ENCODE data around the gene TIGIT. TPM values are rescaled to one million over a fixed set of nuclear protein-coding genes. Genes with fewer than 3 reads are reported as not detected.

TIGIT gene
- total and polyA plus RNA-seq, 2 of the 13 experiments (the other 11 are each of a cell fraction or from before 2014, with no cell fraction given), result not detected

DNA sequence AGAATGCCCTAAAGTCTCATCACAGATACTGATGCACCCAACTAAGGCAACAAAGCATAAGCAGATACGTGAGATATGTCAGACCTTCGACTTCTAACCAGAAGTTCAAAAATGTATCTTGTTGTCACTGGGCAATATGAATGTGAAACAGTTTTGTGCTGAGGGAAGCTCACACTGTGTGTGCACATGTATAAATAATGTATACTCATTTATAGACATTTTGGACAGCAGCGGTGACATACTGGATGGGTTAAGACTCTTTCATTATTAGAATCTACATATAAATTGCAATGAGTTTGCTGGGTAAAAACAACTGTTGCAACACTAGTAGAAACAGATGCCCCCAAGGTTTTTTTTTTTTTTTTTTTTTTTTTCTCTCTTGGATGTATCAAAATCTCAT, 37.9 kb downstream of the TIGIT start:
- no peaks in the 10 kb centered on the region for H3K9me3 ChIP-seq (ENCODE audit: low read length)
- no peak overlapping the region for H3K9ac ChIP-seq (ENCODE audit: insufficient read depth, low read depth, low read length)
- FAIRE-seq, result no peak
- H3K4me3 ChIP-seq (replicated peaks in 1 of 3; ENCODE audit: insufficient read depth in 1 of 3, low read depth in 2 of 3, low read length in 3 of 3), result no peak overlapping the region
- 96% methylated on average over 3 of the region's 3 CpGs for WGBS (ENCODE audit: low lambda C conversion rate)
- no peak for DNase-seq (ENCODE audit: low spot score)
- H3K27ac ChIP-seq (ENCODE audit: extremely low read length, insufficient read depth, low read length), result no peak overlapping the region
- in situ Hi-C loops (cut with HindIII; ENCODE audit: extremely low pct_ligation_motif_present, low pct_unique_long_range_greater_than_20kb), result no loop called here
- H3K36me3 ChIP-seq (replicated peaks in 1 of 2; ENCODE audit: control insufficient read depth in 1 of 2, insufficient read depth in 2 of 2, low read length in 2 of 2), result 0 out of 5 replicates have a peak, but pooled peaks cover 0 to under 1% of the 10 kb centered on the region in 2 experiments
- H2AFZ ChIP-seq (ENCODE audit: low read length), result no peak overlapping the region
- TF ChIP-seq ZBTB20 (CRISPR knock-in tag; IDR thresholded peaks at IDR 0.05; ENCODE audit: borderline replicate concordance, low read depth), result no peak
- no peak for TF ChIP-seq MAF1 (CRISPR knock-in tag; IDR thresholded peaks at IDR 0.05; ENCODE audit: borderline replicate concordance)
- no peak for TF ChIP-seq ZNF629 (CRISPR knock-in tag; conservative IDR thresholded peaks at IDR 0.05)
- TF ChIP-seq ZNF841 (CRISPR knock-in tag; IDR thresholded peaks at IDR 0.05; ENCODE audit: borderline replicate concordance), result no peak
- TF ChIP-seq CBFB (CRISPR knock-in tag; IDR thresholded peaks at IDR 0.05), result no peak
- TF ChIP-seq ZNF782 (CRISPR knock-in tag; IDR thresholded peaks at IDR 0.05; ENCODE audit: borderline replicate concordance), result no peak
- ChIA-PET CTCF (ENCODE audit: low intra/inter-chr PET ratio, low total read pairs) (no interaction called here), POLR2A (no interaction called here)
- no TSS peak for BruUV-seq (replicated peaks)
- H3K4me2 ChIP-seq (ENCODE audit: low read depth, low read length), result no peak overlapping the region
- ATAC-seq, result no peak
- H3K4me1 ChIP-seq (ENCODE audit: insufficient read depth, low read length), result peaks cover 15% of the 10 kb centered on the region
- H4K20me1 ChIP-seq (ENCODE audit: insufficient read depth, low read length), result no peaks in the 10 kb centered on the region
- H3K27me3 ChIP-seq (ENCODE audit: control insufficient read depth in 1 of 2, insufficient read depth in 2 of 2, low read length in 2 of 2), result no peaks in the 10 kb centered on the region
- intact Hi-C loops (cut with micrococcal nuclease; ENCODE audit: unreplicated experiment), result no loop called here
- H3K79me2 ChIP-seq (ENCODE audit: insufficient read depth, low read length), result no peaks in the 10 kb centered on the region

DNA sequence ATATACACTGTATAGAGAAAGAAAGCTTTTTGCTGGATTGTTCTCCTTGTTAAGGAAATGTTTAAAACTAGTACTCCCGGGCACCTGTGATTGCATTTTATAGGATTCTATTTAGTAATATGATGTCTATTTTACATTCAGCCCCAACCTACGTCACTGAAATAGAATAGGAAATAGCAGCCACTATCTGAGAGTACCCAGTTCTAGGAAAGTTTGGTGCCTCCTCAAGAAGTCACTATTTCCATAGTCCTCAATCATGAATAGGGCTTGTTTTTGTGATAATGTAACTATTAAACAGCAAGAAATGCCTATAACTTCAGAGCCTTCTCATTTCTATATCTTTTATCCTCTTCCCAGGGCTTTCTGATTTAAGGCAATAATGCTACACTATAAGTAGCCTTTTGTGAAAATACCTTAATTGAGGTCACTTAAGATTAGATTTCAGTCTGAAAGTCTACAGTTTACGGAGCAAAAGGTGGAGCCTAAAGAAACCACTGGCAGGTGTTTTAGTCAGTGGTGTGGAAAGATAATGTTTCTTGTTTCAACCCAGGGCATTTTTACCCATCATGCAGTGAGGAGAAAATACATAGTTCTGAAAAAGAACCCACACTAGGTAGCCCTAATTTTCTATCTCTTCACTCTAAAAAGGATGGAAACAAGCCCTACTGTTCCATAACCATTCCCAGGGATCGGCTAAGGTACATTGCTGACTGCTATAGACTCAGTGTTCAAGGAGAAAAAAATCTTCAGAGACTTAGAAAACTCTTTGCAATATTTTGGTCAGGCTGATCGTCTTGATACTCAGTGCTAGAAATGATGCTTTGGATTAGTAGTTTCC, 38.7 kb downstream of the TIGIT start:
- no peak for FAIRE-seq
- Histone ChIP-seq H3K9me3 (ENCODE audit: low read length) (no peaks in the 10 kb centered on the region), H3K4me3 (replicated peaks in 1 of 3; ENCODE audit: insufficient read depth in 1 of 3, low read depth in 2 of 3, low read length in 3 of 3) (no peak overlapping the region), H3K27ac (ENCODE audit: extremely low read length, insufficient read depth, low read length) (no peak overlapping the region), H3K4me2 (ENCODE audit: low read depth, low read length) (no peak overlapping the region), H3K4me1 (ENCODE audit: insufficient read depth, low read length) (peaks cover 11% of the 10 kb centered on the region), H3K27me3 (ENCODE audit: control insufficient read depth in 1 of 2, insufficient read depth in 2 of 2, low read length in 2 of 2) (no peaks in the 10 kb centered on the region), H3K79me2 (ENCODE audit: insufficient read depth, low read length) (no peaks in the 10 kb centered on the region), H3K36me3 (replicated peaks in 1 of 2; ENCODE audit: control insufficient read depth in 1 of 2, insufficient read depth in 2 of 2, low read length in 2 of 2) (0 out of 5 replicates have a peak, but pooled peaks cover 0 to 4% of the 10 kb centered on the region in 2 experiments), H2AFZ (ENCODE audit: low read length) (no peak overlapping the region), H3K9ac (ENCODE audit: insufficient read depth, low read depth, low read length) (no peak overlapping the region), H4K20me1 (ENCODE audit: insufficient read depth, low read length) (no peaks in the 10 kb centered on the region)
- no TSS peak for BruUV-seq (replicated peaks)
- in situ Hi-C loops (cut with HindIII; ENCODE audit: extremely low pct_ligation_motif_present, low pct_unique_long_range_greater_than_20kb), result no loop called here
- CTCF ChIA-PET (ENCODE audit: low intra/inter-chr PET ratio, low total read pairs), result no interaction called here
- intact Hi-C loops (cut with micrococcal nuclease; ENCODE audit: unreplicated experiment), result no loop called here
- no peak for DNase-seq (ENCODE audit: low spot score)
- POLR2A ChIA-PET, result no interaction called here
- no peak for TF ChIP-seq ZNF547 (CRISPR knock-in tag; IDR thresholded peaks at IDR 0.05)
- TF ChIP-seq, protein P1, sequence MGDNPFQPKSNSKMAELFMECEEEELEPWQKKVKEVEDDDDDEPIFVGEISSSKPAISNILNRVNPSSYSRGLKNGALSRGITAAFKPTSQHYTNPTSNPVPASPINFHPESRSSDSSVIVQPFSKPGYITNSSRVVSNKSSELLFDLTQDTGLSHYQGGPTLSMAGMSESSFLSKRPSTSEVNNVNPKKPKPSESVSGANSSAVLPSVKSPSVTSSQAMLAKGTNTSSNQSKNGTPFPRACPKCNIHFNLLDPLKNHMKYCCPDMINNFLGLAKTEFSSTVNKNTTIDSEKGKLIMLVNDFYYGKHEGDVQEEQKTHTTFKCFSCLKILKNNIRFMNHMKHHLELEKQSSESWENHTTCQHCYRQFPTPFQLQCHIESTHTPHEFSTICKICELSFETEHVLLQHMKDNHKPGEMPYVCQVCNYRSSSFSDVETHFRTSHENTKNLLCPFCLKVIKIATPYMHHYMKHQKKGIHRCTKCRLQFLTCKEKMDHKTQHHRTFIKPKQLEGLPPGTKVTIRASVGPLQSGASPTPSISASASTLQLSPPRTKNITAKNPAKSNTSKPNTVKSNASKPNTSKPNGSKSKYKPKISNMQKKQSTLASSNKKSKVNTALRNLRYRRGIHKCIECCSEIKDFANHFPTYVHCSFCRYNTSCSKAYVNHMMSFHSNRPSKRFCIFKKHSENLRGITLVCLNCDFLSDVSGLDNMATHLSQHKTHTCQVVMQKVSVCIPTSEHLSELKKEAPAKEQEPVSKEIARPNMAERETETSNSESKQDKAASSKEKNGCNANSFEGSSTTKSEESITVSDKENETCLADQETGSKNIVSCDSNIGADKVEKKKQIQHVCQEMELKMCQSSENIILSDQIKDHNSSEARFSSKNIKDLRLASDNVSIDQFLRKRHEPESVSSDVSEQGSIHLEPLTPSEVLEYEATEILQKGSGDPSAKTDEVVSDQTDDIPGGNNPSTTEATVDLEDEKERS (CRISPR knock-in tag; IDR thresholded peaks at IDR 0.05), result no peak
- TF ChIP-seq CREB3 (CRISPR knock-in tag; IDR thresholded peaks at IDR 0.05), result no peak
- no peak for TF ChIP-seq ZBTB39 (CRISPR knock-in tag; IDR thresholded peaks at IDR 0.05)
- ATAC-seq, result no peak
- 98% methylated on average over 5 of the region's 5 CpGs for WGBS (ENCODE audit: low lambda C conversion rate)

All from HepG2 (cell line).